Stomach (tissue), 4 donors: ENCODE measurements around the gene NT5C2.

Experiments
- CTCF ChIP-seq, 7 experiments: fragments of 450-650 bp in 4 of 7; fragments of 200-600 bp in 3 of 7; sonication (generic) in 3 of 7; IDR thresholded peaks; one replicate each; pipeline ENCODE4 v1.5.1; 2016 to 2019; ENCODE audit warnings: antibody characterized with exemption in 7 of 7, control low read depth in 2 of 7, mild to moderate bottlenecking in 1 of 7
- EP300 ChIP-seq: sonication (generic); formaldehyde crosslinking; IDR thresholded peaks from one replicate; pipeline ENCODE4 v1.6.1; 2017; ENCODE audit warnings: antibody characterized with exemption
- POLR2A ChIP-seq, 4 donors: fragments of 450-650 bp; IDR thresholded peaks; one replicate each; pipeline ENCODE4 v1.6.1; 2016; ENCODE audit warnings: antibody characterized with exemption in 4 of 4, control low read depth in 2 of 4, mild to moderate bottlenecking in 1 of 4, moderate library complexity in 1 of 4

- TF ChIP-seq POLR2A (IDR thresholded peaks at IDR 0.05) (no peak), CTCF (IDR thresholded peaks at IDR 0.05) (no peak), EP300 (no peak)
Measured at GRCh38 chr10:103155471-103156085, 37.5 kb downstream of the NT5C2 start.
